SH-SY5Y (cell line): ENCODE measurements around the gene COL24A1.

Source experiments
- GATA2 ChIP-seq: IDR thresholded peaks from 2 replicates; pipeline ENCODE4 v1.6.1; 2011; ENCODE audit warnings: mild to moderate bottlenecking, low read depth, low read length
- GATA3 ChIP-seq: IDR thresholded peaks from 2 replicates; pipeline ENCODE4 v1.6.1; 2011; ENCODE audit warnings: low read depth, mild to moderate bottlenecking, low read length, moderate library complexity

DNA sequence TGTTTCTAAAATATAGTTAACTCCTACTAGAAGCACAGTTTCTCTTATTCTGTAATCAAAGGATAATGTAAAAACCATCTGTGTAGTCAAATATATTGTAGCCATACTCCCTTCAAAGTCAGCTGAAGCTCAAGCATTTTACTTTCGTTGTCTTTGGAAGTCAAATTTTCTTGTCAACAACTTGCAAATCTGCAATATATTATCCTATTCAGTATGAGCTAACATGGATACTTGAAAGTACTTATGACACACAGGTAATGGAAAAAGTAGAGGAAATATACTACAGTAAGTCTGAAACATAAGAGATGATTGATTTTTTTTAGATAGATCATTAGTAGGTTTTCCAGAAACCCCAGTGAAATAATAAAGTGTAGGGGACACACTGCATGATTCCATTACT, 121.5 kb downstream of the COL24A1 start:
- no peak for TF ChIP-seq GATA2
- no peak for TF ChIP-seq GATA3
